Fibroblast of lung (primary cell): ENCODE measurements around the gene MKKS. TPM values are rescaled to one million over a fixed set of nuclear protein-coding genes. Genes with fewer than 3 reads are reported as not detected.

Experiments
- DNase-seq, 2 donors: peaks; one replicate each; pipeline versions ENCODE4 v3.0.0 to v3.0.0-alpha.2; 2010; ENCODE audit warnings: low read depth in 2 of 2
- H2AFZ ChIP-seq: 2 replicates; pipeline ENCODE4 v1.5.1; 2012; ENCODE audit warnings: low read length, control low read depth, inconsistent platforms
- H3K27ac ChIP-seq: 2 replicates; pipeline ENCODE4 v1.5.1; 2011; ENCODE audit warnings: low read length, control low read depth; ENCODE audit not compliant: insufficient read depth
- H3K27me3 ChIP-seq: 2 replicates; pipeline ENCODE4 v1.5.1; 2011; ENCODE audit warnings: mild to moderate bottlenecking, low read length; ENCODE audit not compliant: control insufficient read depth, insufficient read depth
- H3K36me3 ChIP-seq: 2 replicates; pipeline ENCODE4 v1.5.1; 2011; ENCODE audit warnings: low read length; ENCODE audit not compliant: control insufficient read depth, insufficient read depth
- H3K4me1 ChIP-seq: 2 replicates; pipeline ENCODE4 v1.5.1; 2011; ENCODE audit warnings: low read length; ENCODE audit not compliant: control insufficient read depth, insufficient read depth; ENCODE audit errors: extremely low read depth
- H3K4me2 ChIP-seq: 2 replicates; pipeline ENCODE4 v1.5.1; 2011; ENCODE audit warnings: low read length, control low read depth; ENCODE audit not compliant: insufficient read depth; ENCODE audit errors: extremely low read depth
- H3K4me3 ChIP-seq, 4 experiments: fragments of 200-600 bp in 1 of 4; sonication (generic) in 1 of 4; replicated peaks in 1 of 4; 2 replicates each; pipeline ENCODE4 v1.5.1; 2011 to 2016; ENCODE audit warnings: low read length in 4 of 4, low read depth in 3 of 4, mild to moderate bottlenecking in 3 of 4, control low read depth in 2 of 4, inconsistent platforms in 1 of 4, mixed read lengths in 1 of 4; ENCODE audit not compliant: insufficient read depth in 1 of 4; ENCODE audit errors: control extremely low read depth in 1 of 4
- H3K79me2 ChIP-seq: 2 replicates; pipeline ENCODE4 v1.5.1; 2012; ENCODE audit warnings: mild to moderate bottlenecking, low read length, inconsistent platforms; ENCODE audit not compliant: control insufficient read depth, insufficient read depth
- H3K9ac ChIP-seq: 2 replicates; pipeline ENCODE4 v1.5.1; 2011; ENCODE audit warnings: mild to moderate bottlenecking, low read length, control low read depth; ENCODE audit not compliant: insufficient read depth
- H3K9me3 ChIP-seq: 2 replicates; pipeline ENCODE4 v1.5.1; 2012; ENCODE audit warnings: low read depth, low read length; ENCODE audit not compliant: control insufficient read depth, insufficient read depth
- H4K20me1 ChIP-seq: 2 replicates; pipeline ENCODE4 v1.5.1; 2011; ENCODE audit warnings: low read length; ENCODE audit not compliant: control insufficient read depth, insufficient read depth; ENCODE audit errors: extremely low read depth
- EZH2 ChIP-seq: IDR thresholded peaks from 2 replicates; pipeline ENCODE4 v1.5.1; 2012; ENCODE audit warnings: low read length, control low read depth, mild to moderate bottlenecking; ENCODE audit errors: missing control alignments
- polyA plus RNA-seq, 2 donors: library from polyadenylated mRNA; depleted of rRNA in 1 of 2; stranded (reverse) in 1 of 2; unstranded in 1 of 2; fragments of >200 nt; gene quantifications; 2 replicates each; pipeline ENCODE4 v1.2.1, GENCODE V29; 2011 to 2012; ENCODE audit warnings: missing spikeins in 1 of 2
- total RNA-seq: library from RNA; depleted of rRNA; stranded (reverse); fragments of >200 nt; gene quantifications from 2 replicates; pipeline ENCODE4 v1.2.1, GENCODE V29; 2014
- TF ChIP-seq, protein P1 (sequence below), 2 donors: IDR thresholded peaks in 1 of 2; conservative IDR thresholded peaks in 1 of 2; 1 replicate in 1 of 2; 2 replicates in 1 of 2; pipeline ENCODE4 v1.5.1; 2011 to 2012; ENCODE audit warnings: low read length in 2 of 2, control low read depth in 1 of 2, inconsistent platforms in 1 of 2, low read depth in 1 of 2, mild to moderate bottlenecking in 1 of 2

MKKS gene
- total and polyA plus RNA-seq, 2 donors (not counting 1 experiment from before 2014, with no cell fraction given): 6.4 to 13.1 TPM

DNA sequence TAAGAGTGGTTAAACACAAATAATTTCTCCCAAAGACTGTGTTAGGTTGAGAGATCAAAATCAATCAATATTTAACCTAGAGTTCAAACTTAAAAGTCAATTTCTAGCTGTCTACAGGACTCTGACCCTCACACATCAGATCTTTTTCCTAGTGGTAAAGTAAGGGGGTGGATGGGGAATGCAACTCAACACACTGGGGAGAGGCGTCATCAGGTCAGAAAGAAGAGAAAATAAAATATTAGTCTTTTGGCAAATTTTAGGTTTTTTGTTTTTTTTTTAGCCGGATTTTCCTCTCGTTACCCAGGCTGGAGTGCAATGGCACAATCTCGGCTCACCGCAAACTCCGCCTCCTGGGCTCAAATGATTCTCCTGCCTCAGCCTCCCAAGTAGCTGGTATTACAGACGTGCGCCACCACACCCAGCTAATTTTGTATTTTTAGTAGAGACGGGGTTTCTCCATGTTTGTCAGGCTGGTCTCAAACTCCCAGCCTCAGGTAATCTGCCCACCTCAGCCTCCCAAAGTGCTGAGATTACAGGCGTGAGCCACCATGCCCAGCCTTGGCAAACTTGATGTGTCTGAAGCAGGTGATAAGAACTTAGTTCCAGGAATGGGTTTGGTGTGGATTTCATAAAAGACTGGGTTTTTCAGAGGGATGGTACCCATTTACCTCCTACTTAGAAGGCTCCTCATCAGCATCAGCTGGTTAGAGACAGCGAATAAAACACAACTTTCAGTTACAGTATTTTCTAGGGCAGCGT, 65.9 kb downstream of the MKKS start:
- no peak overlapping the region for H2AFZ ChIP-seq
- no peaks in the 10 kb centered on the region for H3K27me3 ChIP-seq

DNA sequence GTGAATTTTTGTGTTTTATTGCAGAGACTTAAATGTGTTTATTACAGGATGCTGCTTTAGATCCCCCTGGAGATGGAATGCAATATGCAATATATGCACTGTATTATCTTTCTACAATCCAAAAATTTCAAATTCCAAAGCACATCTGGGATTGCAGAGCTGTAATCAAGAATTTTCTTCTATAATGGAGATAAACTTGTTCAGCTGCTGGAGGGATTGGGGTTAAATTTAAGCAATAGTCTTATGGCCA, 66.4 kb downstream of the MKKS start:
- no peak overlapping the region for H3K27ac ChIP-seq
- no peaks in the 10 kb centered on the region for H3K79me2 ChIP-seq
- H2AFZ ChIP-seq: no peak overlapping the region
- no peaks in the 10 kb centered on the region for H3K27me3 ChIP-seq
- H3K9ac ChIP-seq: no peak overlapping the region
- no peaks in the 10 kb centered on the region for H4K20me1 ChIP-seq
- no peak for TF ChIP-seq EZH2
- TF ChIP-seq, protein P1, sequence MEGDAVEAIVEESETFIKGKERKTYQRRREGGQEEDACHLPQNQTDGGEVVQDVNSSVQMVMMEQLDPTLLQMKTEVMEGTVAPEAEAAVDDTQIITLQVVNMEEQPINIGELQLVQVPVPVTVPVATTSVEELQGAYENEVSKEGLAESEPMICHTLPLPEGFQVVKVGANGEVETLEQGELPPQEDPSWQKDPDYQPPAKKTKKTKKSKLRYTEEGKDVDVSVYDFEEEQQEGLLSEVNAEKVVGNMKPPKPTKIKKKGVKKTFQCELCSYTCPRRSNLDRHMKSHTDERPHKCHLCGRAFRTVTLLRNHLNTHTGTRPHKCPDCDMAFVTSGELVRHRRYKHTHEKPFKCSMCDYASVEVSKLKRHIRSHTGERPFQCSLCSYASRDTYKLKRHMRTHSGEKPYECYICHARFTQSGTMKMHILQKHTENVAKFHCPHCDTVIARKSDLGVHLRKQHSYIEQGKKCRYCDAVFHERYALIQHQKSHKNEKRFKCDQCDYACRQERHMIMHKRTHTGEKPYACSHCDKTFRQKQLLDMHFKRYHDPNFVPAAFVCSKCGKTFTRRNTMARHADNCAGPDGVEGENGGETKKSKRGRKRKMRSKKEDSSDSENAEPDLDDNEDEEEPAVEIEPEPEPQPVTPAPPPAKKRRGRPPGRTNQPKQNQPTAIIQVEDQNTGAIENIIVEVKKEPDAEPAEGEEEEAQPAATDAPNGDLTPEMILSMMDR (conservative IDR thresholded peaks at IDR 0.05 in 1 of 2, IDR thresholded peaks at IDR 0.05 in 1 of 2; ENCODE audit: low read depth in 1 of 2, low read length in 2 of 2): no peak
- H3K4me2 ChIP-seq: no peak overlapping the region
- peaks cover 2% of the 10 kb centered on the region for H3K4me1 ChIP-seq
- no peak for DNase-seq
- no peak overlapping the region for H3K4me3 ChIP-seq
- no peaks in the 10 kb centered on the region for H3K36me3 ChIP-seq
- no peaks in the 10 kb centered on the region for H3K9me3 ChIP-seq

More for the DNA sequence above, 65.9 kb downstream of the MKKS start:
- Histone ChIP-seq H4K20me1 (no peaks in the 10 kb centered on the region), H3K4me1 (peaks cover 2% of the 10 kb centered on the region), H3K36me3 (no peaks in the 10 kb centered on the region), H3K79me2 (no peaks in the 10 kb centered on the region), H3K9me3 (no peaks in the 10 kb centered on the region), H3K9ac (no peak overlapping the region), H3K27ac (no peak overlapping the region), H3K4me3 (no peak overlapping the region), H3K4me2 (no peak overlapping the region)
- DNase-seq: no peak
- no peak for TF ChIP-seq EZH2
- TF ChIP-seq, protein P1 (conservative IDR thresholded peaks at IDR 0.05 in 1 of 2, IDR thresholded peaks at IDR 0.05 in 1 of 2; ENCODE audit: low read depth in 1 of 2, low read length in 2 of 2): no peak

- TF ChIP-seq EZH2: no peak
- TF ChIP-seq, protein P1 (conservative IDR thresholded peaks at IDR 0.05 in 1 of 2, IDR thresholded peaks at IDR 0.05 in 1 of 2; ENCODE audit: low read depth in 1 of 2, low read length in 2 of 2): no peak
- DNase-seq: peak in 1 of 2 donors; percentile 43
- Histone ChIP-seq H3K36me3 (no peaks in the 10 kb centered on the region), H3K4me3 (no peak overlapping the region), H2AFZ (no peak overlapping the region), H3K9ac (no peak overlapping the region), H3K27ac (no peak overlapping the region), H3K9me3 (no peaks in the 10 kb centered on the region), H3K27me3 (no peaks in the 10 kb centered on the region), H3K4me2 (no peak overlapping the region), H4K20me1 (no peaks in the 10 kb centered on the region), H3K79me2 (no peaks in the 10 kb centered on the region), H3K4me1 (peaks cover 2% of the 10 kb centered on the region)
Measured at GRCh38 chr20:10366898-10367692, 66.9 kb downstream of the MKKS start.
